GM18861 (cell line): ENCODE measurements around the gene HOXA11.

Source experiments
- ATAC-seq: cut with Tn5 transposase; IDR thresholded peaks from one replicate; pipeline ENCODE4 v1.9.1; 2021; ENCODE audit not compliant: unreplicated experiment

The HOXA11 gene

GRCh38 chr7:27185013-27185853 lies at the start of gene HOXA11:
HOXA11 (minus strand) TSS chr7:27185232; CDS start chr7:27185144, 88 bp downstream.
- ATAC-seq = no peak

DNA sequence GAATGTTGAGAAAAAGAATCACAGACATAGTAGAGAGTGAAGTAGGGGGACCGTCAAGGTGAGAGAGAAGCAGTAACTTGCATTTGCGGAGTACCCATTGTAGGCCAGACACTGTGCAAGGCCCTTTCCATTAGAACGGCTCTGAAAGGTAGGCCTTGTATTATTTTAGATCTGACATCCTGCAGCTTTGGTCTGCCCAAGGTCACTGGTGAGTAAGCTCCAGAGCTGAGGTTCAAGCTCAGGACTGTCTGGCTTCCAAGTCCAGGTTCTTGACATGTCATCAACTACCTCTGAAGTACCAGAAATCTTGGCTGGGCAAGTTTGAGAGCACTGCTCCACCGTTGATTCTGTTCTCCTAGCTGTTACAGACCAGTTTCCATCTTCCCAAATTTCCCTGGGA lies 44.4 kb upstream of the HOXA11 start:
- ATAC-seq = no peak

DNA sequence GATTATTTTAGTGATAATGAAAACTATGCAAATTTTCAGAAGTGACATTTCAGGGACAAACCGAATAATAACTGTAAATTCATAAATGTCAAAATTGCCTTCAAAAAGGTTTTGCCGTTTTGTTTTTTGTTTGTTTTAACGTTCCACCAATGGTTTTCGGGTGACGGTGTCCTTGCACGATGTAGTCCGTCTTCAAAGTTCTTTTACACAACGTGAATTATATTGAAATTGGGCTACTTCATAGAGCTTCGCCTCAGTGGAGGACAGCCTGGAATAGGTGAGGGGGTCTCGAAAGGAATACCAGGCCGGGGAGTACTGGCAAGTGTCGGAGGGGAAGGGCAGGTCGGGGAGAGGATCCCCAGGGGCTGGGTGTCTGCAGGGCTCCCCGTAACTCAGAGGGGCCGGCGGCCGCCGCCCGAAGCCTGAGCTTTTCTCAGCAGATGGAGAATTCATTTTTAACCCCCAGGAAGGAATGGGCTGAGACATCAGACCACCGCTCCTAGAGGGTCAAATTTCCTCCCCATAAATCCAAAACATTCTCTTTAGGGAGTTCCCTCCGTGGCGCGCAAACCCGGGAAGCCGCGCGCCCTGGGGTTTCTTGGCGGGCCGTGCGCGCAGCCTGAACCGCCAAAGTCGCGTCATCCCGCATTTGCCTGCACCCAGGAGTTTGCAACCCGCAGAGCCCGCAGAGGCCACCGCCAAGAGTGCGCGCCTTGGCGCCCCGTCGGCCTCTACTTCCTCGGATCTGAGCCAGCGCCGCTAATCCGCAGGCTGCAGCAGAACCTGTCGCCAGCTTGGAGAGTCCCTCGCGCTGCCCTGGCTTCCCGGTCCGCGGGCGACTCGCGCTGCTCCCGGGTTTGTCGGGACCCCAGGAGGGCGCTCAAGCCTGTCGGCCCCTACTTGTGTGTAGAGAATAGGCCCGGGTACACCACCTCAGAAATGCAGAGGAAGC lies 40.2 kb upstream of the HOXA11 start:
- ATAC-seq = no peak

- ATAC-seq = no peak
Measured at GRCh38 chr7:27223941-27224575, 39.0 kb upstream of the HOXA11 start.

DNA sequence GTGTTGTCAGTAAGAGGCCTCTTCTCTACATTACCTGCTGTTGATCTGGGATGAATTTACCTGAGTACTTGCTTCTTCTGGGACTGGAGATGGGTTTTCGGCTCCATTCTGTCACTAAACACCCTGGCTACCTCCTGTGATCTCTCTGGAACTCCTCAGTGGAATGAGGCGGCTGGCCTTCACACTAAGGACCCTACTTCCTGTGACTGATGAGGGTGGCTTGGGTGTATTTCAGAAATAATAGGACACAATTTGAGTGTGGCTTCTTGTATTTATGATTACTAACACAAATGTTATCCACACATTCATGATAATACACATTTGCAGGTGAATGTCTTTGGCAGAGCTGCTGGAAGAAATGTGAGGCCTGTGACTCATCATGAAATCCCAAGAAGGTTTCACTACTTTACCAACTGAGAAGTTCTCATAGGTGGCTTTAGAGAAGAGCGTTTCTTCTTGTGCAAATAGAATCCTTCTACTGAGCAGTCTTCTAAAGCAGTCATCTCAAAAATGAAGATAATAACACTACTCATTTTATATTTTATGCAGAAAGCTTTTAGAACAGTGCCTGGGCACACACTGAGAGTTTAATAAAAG lies 36.3 kb upstream of the HOXA11 start:
- ATAC-seq = peak; percentile 45

GRCh38 chr7:27220440-27220955 lies 35.5 kb upstream of the HOXA11 start:
- no peak for ATAC-seq

- no peak for ATAC-seq
Measured at GRCh38 chr7:27219821-27220220, 34.8 kb upstream of the HOXA11 start.

GRCh38 chr7:27217951-27218350 lies 32.9 kb upstream of the HOXA11 start:
- ATAC-seq = no peak

DNA sequence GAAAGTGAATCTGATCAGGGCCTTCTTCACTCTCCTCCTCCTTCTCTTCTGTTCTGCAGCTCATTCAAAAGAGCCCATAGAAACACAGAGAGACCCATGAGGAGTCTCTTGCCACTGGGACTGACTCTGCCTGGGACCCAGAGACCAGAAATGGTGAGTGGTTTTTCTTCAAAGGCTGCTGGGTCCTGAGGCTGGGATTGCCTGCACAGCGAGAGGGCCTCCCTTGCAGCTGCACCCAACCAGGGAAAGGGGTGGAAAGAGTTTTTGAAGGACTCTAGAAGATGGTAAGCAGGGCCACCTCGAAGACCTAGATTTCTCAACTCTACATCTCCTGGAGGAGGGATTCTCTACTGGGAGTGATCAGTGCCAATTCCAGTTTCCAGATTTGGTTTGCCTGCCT lies 30.3 kb upstream of the HOXA11 start:
- no peak for ATAC-seq

DNA sequence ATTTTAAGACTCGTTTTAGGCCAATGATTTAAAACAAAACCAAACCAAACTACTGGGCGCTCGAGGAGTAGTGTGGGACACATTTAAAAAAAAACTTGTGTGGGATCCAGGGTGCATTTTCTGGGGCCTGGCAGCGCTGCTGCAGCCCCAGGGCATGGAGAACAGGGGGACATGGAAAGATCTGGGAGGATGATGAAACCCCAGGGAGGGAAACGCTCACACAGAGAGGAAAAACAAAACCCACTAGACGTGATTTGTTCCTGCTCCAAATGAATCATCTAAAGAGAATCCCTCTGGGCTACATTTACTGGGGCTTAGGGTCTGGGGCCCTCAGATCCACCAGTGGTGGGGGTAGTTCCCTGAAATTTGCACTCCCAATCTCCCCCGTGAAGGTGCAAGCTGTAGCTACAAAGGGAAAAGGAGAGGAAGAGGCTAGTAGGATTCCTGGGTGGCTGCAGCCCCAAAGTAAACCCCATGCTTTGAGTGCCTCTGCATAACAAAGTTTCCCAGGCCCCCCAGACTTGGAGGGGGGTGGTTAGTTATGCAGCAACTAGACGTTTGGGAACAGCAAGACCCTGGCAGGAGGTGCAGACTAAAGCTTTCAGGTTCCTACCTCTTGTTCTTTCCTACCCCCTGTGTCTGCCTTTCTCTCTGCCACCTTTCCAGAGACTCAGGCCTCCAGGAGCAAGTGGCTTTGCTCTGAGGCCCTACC lies 29.4 kb upstream of the HOXA11 start:
- no peak for ATAC-seq

GRCh38 chr7:27213433-27214238 lies 28.6 kb upstream of the HOXA11 start:
- ATAC-seq = no peak

DNA sequence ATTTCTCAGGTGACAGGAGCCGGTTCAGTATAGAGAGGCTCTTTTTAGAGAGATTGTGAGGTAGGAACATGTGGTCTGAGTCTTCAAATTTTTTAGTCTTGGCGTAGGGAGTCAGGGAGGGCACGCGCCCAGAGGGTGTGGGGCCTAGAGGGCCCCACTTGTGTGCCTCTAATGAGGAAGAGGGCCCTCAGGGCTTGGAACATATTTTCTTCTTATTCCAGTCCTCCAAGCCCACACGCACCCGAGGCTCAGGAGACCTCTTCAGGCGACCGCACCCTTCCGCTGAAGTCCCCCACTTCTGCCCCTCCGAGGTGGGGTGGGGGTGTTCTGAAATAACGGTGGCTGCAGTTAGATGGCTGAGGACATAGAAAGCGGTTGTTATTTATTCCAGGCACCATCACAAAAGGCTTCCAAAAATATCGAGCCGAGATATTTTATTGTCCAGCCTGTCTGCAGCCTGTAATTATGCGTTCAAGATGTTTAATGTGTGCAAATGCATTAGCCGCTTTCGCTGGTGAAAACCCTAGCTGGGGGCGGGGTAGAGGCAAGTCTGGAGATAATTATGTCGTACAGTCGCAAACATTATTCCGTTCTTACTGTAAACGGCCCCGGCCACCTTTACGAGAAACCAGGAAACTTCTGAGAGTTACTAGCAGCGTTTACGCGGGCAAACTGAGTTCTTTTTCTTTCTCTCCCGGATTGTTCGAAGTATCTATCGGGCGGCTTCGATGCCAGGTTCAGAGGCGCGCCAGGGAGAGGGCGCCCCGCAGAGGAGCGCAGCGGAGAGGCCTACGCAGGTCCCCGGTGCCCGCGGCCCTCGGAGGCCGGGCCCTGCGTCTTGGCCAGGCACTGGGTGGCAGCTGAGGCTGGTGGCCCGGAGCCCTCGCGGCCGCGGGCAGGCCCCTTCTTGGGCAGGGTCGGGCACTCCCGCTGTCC lies 27.7 kb upstream of the HOXA11 start:
- ATAC-seq = no peak

GRCh38 chr7:27211764-27212204 lies 26.8 kb upstream of the HOXA11 start:
- no peak for ATAC-seq

- no peak for ATAC-seq
Measured at GRCh38 chr7:27211084-27211446, 26.0 kb upstream of the HOXA11 start.

DNA sequence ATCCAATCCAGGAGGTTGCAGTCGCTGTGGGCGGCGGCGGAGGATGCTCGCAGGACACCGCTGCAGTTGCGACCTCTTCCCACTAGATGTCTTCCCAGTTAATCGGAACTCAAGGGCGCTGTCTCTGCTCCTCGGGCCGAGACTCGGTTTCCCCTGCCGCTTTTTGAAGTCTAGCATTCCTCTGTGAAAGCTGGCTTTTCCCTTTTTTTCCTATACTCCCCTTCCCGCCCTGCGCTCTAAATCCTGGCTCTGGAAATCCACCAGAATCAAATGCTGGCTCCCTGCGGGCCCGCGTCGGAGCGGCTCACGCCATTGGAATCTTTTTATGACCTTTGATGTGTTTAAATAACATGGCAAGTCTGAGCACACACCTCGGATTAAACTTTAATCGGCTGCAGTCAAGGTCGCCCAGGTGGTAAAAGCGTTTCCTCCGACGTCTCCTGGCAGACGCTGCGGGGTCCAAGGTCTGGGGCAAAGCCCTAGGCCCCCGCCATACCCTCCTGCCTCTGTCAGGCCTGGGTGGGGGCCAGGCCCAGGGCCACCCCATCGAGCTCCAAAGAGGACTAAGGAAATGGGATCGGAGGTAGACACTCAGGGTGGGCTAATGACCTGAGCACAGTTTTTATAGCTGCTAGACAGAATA lies 25.5 kb upstream of the HOXA11 start:
- ATAC-seq = no peak

DNA sequence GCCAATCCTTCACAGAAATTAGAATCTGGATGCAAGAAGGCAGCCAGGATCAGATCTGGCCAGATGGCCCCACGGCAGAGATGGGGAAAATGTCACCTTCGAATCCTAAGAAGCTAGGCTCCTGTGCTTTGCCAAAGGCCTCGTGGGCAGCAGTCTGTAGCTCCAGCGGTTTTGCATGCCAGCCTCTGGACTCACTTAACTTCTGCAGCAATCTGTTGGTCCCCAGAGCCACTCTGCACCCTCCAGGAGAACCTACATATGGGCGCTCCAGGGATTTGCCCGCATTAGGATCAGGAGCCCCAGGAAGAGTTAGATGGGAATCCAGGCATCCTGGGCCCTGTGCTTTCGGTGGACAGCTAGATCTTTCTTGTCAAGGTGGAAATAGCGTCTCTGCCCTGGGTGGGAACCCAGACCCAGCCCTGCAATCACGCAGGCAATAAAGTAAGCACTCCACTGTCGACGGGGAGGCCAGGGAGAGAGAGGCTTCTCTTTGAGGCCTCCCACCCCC lies 25.0 kb upstream of the HOXA11 start:
- no peak for ATAC-seq

GRCh38 chr7:27208998-27209397 lies 24.0 kb upstream of the HOXA11 start:
- ATAC-seq = no peak
